Measurements from ENCODE around the gene AMBP. TPM values are rescaled to one million over a fixed set of nuclear protein-coding genes. Genes with fewer than 3 reads are reported as not detected.

The AMBP gene
- total RNA-seq, 3 donors from 2014 or later (not counting 1 experiment from before 2014, with no cell fraction given) = not detected

GRCh38 chr9:114039484-114039883 is 38.6 kb downstream of the AMBP start:
- H3K4me3 ChIP-seq (ENCODE audit: low read length) = no peak overlapping the region

GRCh38 chr9:114038724-114039313 is 39.3 kb downstream of the AMBP start:
- DNase-seq (no peak), ATAC-seq (no peak)
- H3K4me3 ChIP-seq (ENCODE audit: low read length) = no peak overlapping the region
- no peaks in the 10 kb centered on the region for H3K9me3 ChIP-seq (ENCODE audit: control insufficient read depth, insufficient read depth, low read length)
- 93% methylated on average over 13 of the region's 13 CpGs for WGBS (ENCODE audit: insufficient coverage)
- no peaks in the 10 kb centered on the region for H3K4me1 Mint-ChIP-seq
- H3K9me3 Mint-ChIP-seq = no peaks in the 10 kb centered on the region
- no peaks in the 10 kb centered on the region for H3K27me3 ChIP-seq (ENCODE audit: control insufficient read depth, insufficient read depth, low read length)
- no peaks in the 10 kb centered on the region for H3K27me3 Mint-ChIP-seq (ENCODE audit: low read depth in 2 of 2)
- no peaks in the 10 kb centered on the region for H3K4me1 ChIP-seq (ENCODE audit: control insufficient read depth, insufficient read depth, low read length)
- no peaks in the 10 kb centered on the region for H3K36me3 Mint-ChIP-seq
- H3K27ac ChIP-seq (ENCODE audit: low read length) = no peak overlapping the region
- intact Hi-C loops (cut with micrococcal nuclease) = no loop called here
- H3K4me3 Mint-ChIP-seq = no peak overlapping the region
- H3K36me3 ChIP-seq (ENCODE audit: control insufficient read depth, insufficient read depth, low read length) = no peaks in the 10 kb centered on the region
- no peak for TF ChIP-seq CTCF (IDR thresholded peaks at IDR 0.05)
- no peak overlapping the region for H3K27ac Mint-ChIP-seq

More at GRCh38 chr9:114039484-114039883, 38.6 kb downstream of the AMBP start:
- Mint-ChIP-seq H3K4me1 (no peaks in the 10 kb centered on the region), H3K27me3 (ENCODE audit: low read depth in 2 of 2) (no peaks in the 10 kb centered on the region), H3K27ac (no peak overlapping the region), H3K9me3 (no peaks in the 10 kb centered on the region), H3K4me3 (no peak overlapping the region), H3K36me3 (no peaks in the 10 kb centered on the region)
- no peak for TF ChIP-seq CTCF (IDR thresholded peaks at IDR 0.05)
- Histone ChIP-seq H3K9me3 (ENCODE audit: control insufficient read depth, insufficient read depth, low read length) (no peaks in the 10 kb centered on the region), H3K36me3 (ENCODE audit: control insufficient read depth, insufficient read depth, low read length) (no peaks in the 10 kb centered on the region), H3K4me1 (ENCODE audit: control insufficient read depth, insufficient read depth, low read length) (no peaks in the 10 kb centered on the region), H3K27me3 (ENCODE audit: control insufficient read depth, insufficient read depth, low read length) (no peaks in the 10 kb centered on the region), H3K27ac (ENCODE audit: low read length) (no peak overlapping the region)
- intact Hi-C loops (cut with micrococcal nuclease) = no loop called here
- ATAC-seq (no peak), DNase-seq (no peak)
- 89% methylated on average over 5 of the region's 5 CpGs for WGBS (ENCODE audit: insufficient coverage)

- no peak for TF ChIP-seq CTCF (IDR thresholded peaks at IDR 0.05)
- Histone ChIP-seq H3K4me3 (ENCODE audit: low read length) (no peak overlapping the region), H3K27ac (ENCODE audit: low read length) (no peak overlapping the region), H3K4me1 (ENCODE audit: control insufficient read depth, insufficient read depth, low read length) (no peaks in the 10 kb centered on the region), H3K27me3 (ENCODE audit: control insufficient read depth, insufficient read depth, low read length) (no peaks in the 10 kb centered on the region), H3K36me3 (ENCODE audit: control insufficient read depth, insufficient read depth, low read length) (no peaks in the 10 kb centered on the region), H3K9me3 (ENCODE audit: control insufficient read depth, insufficient read depth, low read length) (no peaks in the 10 kb centered on the region)
- H3K27ac Mint-ChIP-seq = no peak overlapping the region
- H3K27me3 Mint-ChIP-seq (ENCODE audit: low read depth in 2 of 2) = no peaks in the 10 kb centered on the region
- H3K9me3 Mint-ChIP-seq = no peaks in the 10 kb centered on the region
- no peak for ATAC-seq
- WGBS (ENCODE audit: insufficient coverage) = 94% methylated on average over 19 of the region's 19 CpGs
- H3K36me3 Mint-ChIP-seq = no peaks in the 10 kb centered on the region
- no peak for DNase-seq
- no peaks in the 10 kb centered on the region for H3K4me1 Mint-ChIP-seq
- intact Hi-C loops (cut with micrococcal nuclease) = no loop called here
- no peak overlapping the region for H3K4me3 Mint-ChIP-seq
Measured at GRCh38 chr9:114037961-114038723, 40.0 kb downstream of the AMBP start.

All from natural killer cell (primary cell).